ENCODE measurements around the gene UPF2.

GRCh38 chr10:12051241-12051640 is 8.6 kb upstream of the UPF2 start:
- no peak for TF ChIP-seq CTCF (IDR thresholded peaks at IDR 0.05; ENCODE audit: low read depth, low read length)
- TF ChIP-seq EZH2phosphoT487 (IDR thresholded peaks at IDR 0.05; ENCODE audit: low read depth), result no peak

Data from OCI-LY3 (cell line).